ENCODE measurements around the gene HOXA4.

DNA sequence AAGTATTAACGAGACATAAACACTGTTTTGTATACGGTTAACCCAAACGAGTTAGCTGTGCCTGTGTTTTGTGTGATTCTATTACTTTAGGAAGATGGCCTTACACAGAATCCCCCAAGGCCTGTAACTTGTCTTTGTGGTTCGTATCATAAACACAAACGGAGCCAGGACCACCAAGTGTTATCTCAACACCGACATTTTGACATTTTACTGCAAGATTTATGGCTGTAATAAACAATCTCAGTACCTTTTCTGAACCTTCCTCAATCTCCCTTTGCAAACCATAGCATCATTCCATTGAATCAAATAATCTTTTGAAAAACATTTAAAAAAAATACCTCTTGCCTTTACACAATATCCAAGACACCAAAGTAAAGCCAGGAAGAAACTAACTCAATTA, 2.4 kb upstream of the HOXA4 start:
- TF ChIP-seq POLR2A (IDR thresholded peaks at IDR 0.05; ENCODE audit: low read depth, low read length), result no peak
- no peak for TF ChIP-seq TAF1 (IDR thresholded peaks at IDR 0.05; ENCODE audit: low read depth, low read length)
- TF ChIP-seq POLR2AphosphoS5 (IDR thresholded peaks at IDR 0.05; ENCODE audit: low read depth, low read length), result no peak
- no peak for TF ChIP-seq SPI1 (IDR thresholded peaks at IDR 0.05; ENCODE audit: low read depth, low read length)
- no peak for TF ChIP-seq POU2F2 (IDR thresholded peaks at IDR 0.05; ENCODE audit: low read depth, low read length)
- TF ChIP-seq PAX5 (IDR thresholded peaks at IDR 0.05; ENCODE audit: insufficient read depth, low read length, severe bottlenecking), result no peak
